DOHH2 (cell line): Measurements from ENCODE around the gene ABCA1.

Experiments
- CTCF ChIP-seq: fragments of 200-600 bp; sonication (generic); IDR thresholded peaks from one replicate; pipeline ENCODE4 v1.5.1; 2014; ENCODE audit warnings: antibody characterized with exemption, mild to moderate bottlenecking, low read depth, low read length; ENCODE audit not compliant: poor library complexity, severe bottlenecking
- EZH2phosphoT487 ChIP-seq: fragments of 200-600 bp; sonication (generic); IDR thresholded peaks from 2 replicates; pipeline ENCODE4 v1.6.1; 2017; ENCODE audit warnings: borderline replicate concordance, mild to moderate bottlenecking, antibody characterized with exemption, low read length, moderate library complexity, mixed read lengths

GRCh38 chr9:104766025-104766424 is 161.9 kb downstream of the ABCA1 start:
- no peak for TF ChIP-seq CTCF
- TF ChIP-seq EZH2phosphoT487: no peak
